Left lung (tissue), 14 donors: Measurements from ENCODE around the gene MON1A. TPM values are rescaled to one million over a fixed set of nuclear protein-coding genes. Genes with fewer than 3 reads are reported as not detected.

Source experiments
- ATAC-seq: fragments of 200-7000 bp; cut with Tn5 transposase; one replicate; pipeline ENCODE4 v1.9.1; 2020; ENCODE audit warnings: moderate library complexity
- DNase-seq, 4 donors: peaks; one replicate each; pipeline ENCODE4 v3.0.0-alpha.2; 2013 to 2020
- H3K27ac ChIP-seq, 2 donors: fragments of 200-600 bp; sonication (generic) in 1 of 2; one replicate each; pipeline versions ENCODE4 v1.5.0 to v1.8.0; 2020 to 2021
- H3K27me3 ChIP-seq, 2 donors: fragments of 200-600 bp; sonication (generic) in 1 of 2; one replicate each; pipeline versions ENCODE4 v1.5.0 to v1.8.0; 2020 to 2021
- H3K36me3 ChIP-seq, 2 donors: fragments of 200-600 bp; sonication (generic) in 1 of 2; one replicate each; pipeline versions ENCODE4 v1.5.0 to v1.8.0; 2020 to 2021
- H3K4me1 ChIP-seq, 2 donors: fragments of 200-600 bp; one replicate each; pipeline ENCODE4 v1.8.0; 2021
- H3K4me3 ChIP-seq, 2 donors: fragments of 200-600 bp; sonication (generic) in 1 of 2; one replicate each; pipeline versions ENCODE4 v1.5.0 to v1.8.0; 2020 to 2021; ENCODE audit warnings: mild to moderate bottlenecking in 1 of 2
- H3K9me3 ChIP-seq, 2 donors: fragments of 200-600 bp; sonication (generic) in 1 of 2; one replicate each; pipeline versions ENCODE4 v1.5.0 to v1.8.0; 2020 to 2021
- CTCF ChIP-seq, 2 donors: fragments of 200-600 bp; sonication (generic) in 1 of 2; IDR thresholded peaks; one replicate each; pipeline versions ENCODE4 v1.5.0 to v1.8.0; 2021; ENCODE audit warnings: antibody characterized with exemption in 2 of 2
- intact Hi-C, 2 donors: fragments of 100-400 bp; cut with DNase I; formaldehyde crosslinking; loops; one replicate each; pipeline versions ENCODE4 v1.11.2 to v1.14.2; 2022
- long read RNA-seq, 12 donors: library from polyadenylated mRNA in 2 of 12; unstranded in 2 of 12; transcript quantifications; one replicate each; pipeline ENCODE4 v2.0.0 and lab custom pipeline, GENCODE V29; 2019 to 2026
- polyA plus RNA-seq, 6 donors: library from polyadenylated mRNA; unstranded; fragments of 120-200 nt; gene quantifications; one replicate each; pipeline ENCODE4 v1.2.1, GENCODE V29; 2013; ENCODE audit not compliant: insufficient read length in 6 of 6
- total RNA-seq, 2 donors: library from RNA; stranded (reverse); fragmentation: NEBNext Ultra II Directional; extraction: Animal tissue kit (Norgen Biotek cat#: 25700); gene quantifications; one replicate each; pipeline ENCODE4 v1.2.1, GENCODE V29; 2021
- donor health status: DM: no; HTN: yes; CAD: no.
- donor health status: DM: no; HTN: no; CAD: no.

Gene MON1A
- total RNA-seq (10 to 100 TPM; 13.9 to 15.6 TPM), polyA plus RNA-seq (10 to 100 TPM in 5 of 6 donors, 1 to 10 TPM in 1; 8.5 to 15.0 (median 11.8) TPM)
- long read RNA-seq, donor 1, partial matches to known transcripts: 0 of 5 reads
- long read RNA-seq, donor 1, other reads (novel, unspliced or antisense): 0 of 5 reads
- long read RNA-seq, donor 2, partial matches to known transcripts: 0 of 5 reads
- long read RNA-seq, donor 2, other reads (novel, unspliced or antisense): 0 of 5 reads
- long read RNA-seq, donor 3, partial matches to known transcripts: 0 of 2 reads
- long read RNA-seq, donor 3, other reads (novel, unspliced or antisense): 0 of 2 reads
- long read RNA-seq, donor 4, transcript MON1A-201 (6 exons, 2,370 nt): major isoform, 6 of 7 reads
- long read RNA-seq, donor 4, partial matches to known transcripts: 1 of 7 reads
- long read RNA-seq, donor 4, other reads (novel, unspliced or antisense): 0 of 7 reads
- long read RNA-seq, donor 5, transcript MON1A-201 (6 exons, 2,370 nt): major isoform, 5 of 8 reads
- long read RNA-seq, donor 5, partial matches to known transcripts: 0 of 8 reads
- long read RNA-seq, donor 5, other reads (novel, unspliced or antisense): 0 of 8 reads
- long read RNA-seq, donor 6, partial matches to known transcripts: 0 of 1 reads
- long read RNA-seq, donor 6, other reads (novel, unspliced or antisense): 0 of 1 reads
- long read RNA-seq, donor 7, partial matches to known transcripts: 0 of 3 reads
- long read RNA-seq, donor 7, other reads (novel, unspliced or antisense): 0 of 3 reads
- long read RNA-seq, donor 8, partial matches to known transcripts: 0 of 4 reads
- long read RNA-seq, donor 8, other reads (novel, unspliced or antisense): 0 of 4 reads
- long read RNA-seq, donor 9: 0 reads
- long read RNA-seq, donor 10, partial matches to known transcripts: 0 of 3 reads
- long read RNA-seq, donor 10, other reads (novel, unspliced or antisense): 0 of 3 reads
- long read RNA-seq, donor 11, partial matches to known transcripts: 0 of 7 reads
- long read RNA-seq, donor 11, other reads (novel, unspliced or antisense): 0 of 7 reads
- long read RNA-seq, donor 12, transcript MON1A-201 (6 exons, 2,370 nt): major isoform, 5 of 31 reads
- long read RNA-seq, donor 12, partial matches to known transcripts: 24 of 31 reads
- long read RNA-seq, donor 12, other reads (novel, unspliced or antisense): 0 of 31 reads

DNA sequence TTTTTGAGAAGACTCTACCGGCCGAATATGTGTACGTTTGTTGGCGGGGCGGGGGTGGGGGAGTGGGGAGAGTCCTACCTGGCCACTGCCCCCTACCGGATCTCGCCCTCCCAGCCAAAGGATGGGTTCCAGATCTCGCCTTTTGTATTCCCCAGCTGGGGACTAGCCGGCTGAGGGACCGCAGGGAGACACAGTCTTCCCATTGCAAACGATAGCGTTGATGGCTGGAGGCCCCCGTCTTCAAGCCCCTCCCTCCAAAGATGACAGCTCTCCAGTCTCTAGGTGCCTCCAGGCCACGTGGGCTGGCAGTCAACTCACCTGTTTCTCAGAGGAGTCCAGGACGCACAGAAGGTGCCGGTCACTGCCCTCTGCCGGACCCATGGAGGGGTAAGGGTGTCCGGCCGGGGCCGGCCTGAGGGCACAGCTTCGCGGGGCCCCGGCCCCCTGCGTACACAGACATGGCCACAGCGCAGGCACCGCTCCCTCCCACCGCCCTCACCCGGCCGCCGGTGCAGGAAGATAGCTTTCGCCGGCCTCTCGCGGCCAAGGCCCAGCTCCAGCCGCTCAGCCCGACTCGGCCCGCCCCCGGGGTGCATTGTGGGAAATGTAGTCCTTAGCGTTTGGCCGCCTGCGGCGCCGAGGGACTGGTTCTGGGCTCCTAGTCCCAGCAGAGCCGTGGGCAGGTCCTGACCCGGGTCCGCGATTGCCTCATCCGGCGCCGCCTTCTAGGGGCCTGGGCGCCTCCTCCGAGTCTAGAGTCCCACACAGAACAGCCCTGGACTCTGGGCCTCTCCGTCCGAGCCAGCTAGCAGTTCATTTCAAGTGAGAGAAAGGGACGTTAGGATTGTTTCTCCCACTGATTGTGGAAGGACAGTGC, at the start of gene MON1A:
Gene MON1A, minus strand, starts transcription at position 521 of the 877 bp plus-strand sequence. CDS start 16,465 bp downstream, outside the sequence.
- Histone ChIP-seq H3K27me3 (no peaks in the 10 kb centered on the region), H3K4me1 (peaks cover 8 to 14% of the 10 kb centered on the region in 2 donors), H3K27ac (peak within 1 kb of the TSS; percentile 81 to 87), H3K36me3 (no peaks in the 10 kb centered on the region), H3K9me3 (no peaks in the 10 kb centered on the region), H3K4me3 (peak within 1 kb of the TSS; percentile 60 to 64)
- DNase-seq: peak; percentile 90 to 100 (median 94)
- ATAC-seq: peak; percentile 97
- intact Hi-C loops: no loop called here
- TF ChIP-seq CTCF (IDR thresholded peaks at IDR 0.05): peak in 1 of 2 donors; percentile 21

DNA sequence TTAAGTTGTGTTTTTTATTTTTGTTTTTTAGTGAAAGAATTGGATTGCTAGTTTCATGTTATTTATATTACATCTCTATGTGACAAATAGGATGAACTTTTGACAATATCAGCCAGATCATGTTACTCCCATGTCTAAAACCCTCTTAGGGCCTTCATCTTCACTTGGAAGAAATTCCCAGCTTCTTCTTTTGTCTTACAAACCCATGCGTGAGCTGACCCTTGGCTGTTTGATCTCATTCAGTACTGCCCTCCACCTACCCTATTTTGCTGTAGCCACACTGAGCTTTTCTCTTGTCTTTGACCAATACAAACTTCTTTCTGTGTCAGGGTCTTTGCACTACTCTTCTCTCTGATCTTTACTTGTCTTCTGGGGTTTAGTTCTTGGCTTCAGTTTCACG, 47.3 kb upstream of the MON1A start:
- Histone ChIP-seq H3K4me1 (no peaks in the 10 kb centered on the region), H3K9me3 (no peaks in the 10 kb centered on the region), H3K36me3 (peaks cover 0 to 71% of the 10 kb centered on the region in 2 donors), H3K27me3 (no peaks in the 10 kb centered on the region), H3K4me3 (no peak overlapping the region), H3K27ac (no peak overlapping the region)
- intact Hi-C loops: no loop called here
- no peak for ATAC-seq
- no peak for TF ChIP-seq CTCF (IDR thresholded peaks at IDR 0.05)
- DNase-seq: no peak

DNA sequence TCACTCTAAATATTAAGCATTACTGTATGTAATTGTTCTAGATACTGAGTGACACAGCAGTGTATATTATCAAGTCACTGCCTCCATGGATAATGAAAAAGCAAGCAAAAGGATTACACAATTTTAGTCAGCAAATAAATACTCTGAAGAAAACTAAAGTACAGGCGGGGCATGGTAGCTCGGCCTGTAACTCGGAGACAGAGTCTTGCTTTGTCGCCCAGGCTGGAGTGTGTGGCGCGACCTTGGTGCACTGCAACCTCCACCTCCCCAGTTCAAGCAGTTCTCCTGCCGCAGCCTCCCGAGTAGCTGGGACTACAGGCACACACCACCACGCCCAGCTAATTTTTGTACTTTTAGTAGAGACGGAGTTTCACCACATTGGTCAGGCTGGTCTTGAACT, 43.0 kb upstream of the MON1A start:
- Histone ChIP-seq H3K36me3 (peaks cover 0 to 58% of the 10 kb centered on the region in 2 donors), H3K27ac (no peak overlapping the region), H3K9me3 (no peaks in the 10 kb centered on the region), H3K4me3 (no peak overlapping the region), H3K27me3 (no peaks in the 10 kb centered on the region), H3K4me1 (no peaks in the 10 kb centered on the region)
- intact Hi-C loops: no loop called here
- peak; percentile 29 for ATAC-seq
- no peak for DNase-seq
- no peak for TF ChIP-seq CTCF (IDR thresholded peaks at IDR 0.05)

DNA sequence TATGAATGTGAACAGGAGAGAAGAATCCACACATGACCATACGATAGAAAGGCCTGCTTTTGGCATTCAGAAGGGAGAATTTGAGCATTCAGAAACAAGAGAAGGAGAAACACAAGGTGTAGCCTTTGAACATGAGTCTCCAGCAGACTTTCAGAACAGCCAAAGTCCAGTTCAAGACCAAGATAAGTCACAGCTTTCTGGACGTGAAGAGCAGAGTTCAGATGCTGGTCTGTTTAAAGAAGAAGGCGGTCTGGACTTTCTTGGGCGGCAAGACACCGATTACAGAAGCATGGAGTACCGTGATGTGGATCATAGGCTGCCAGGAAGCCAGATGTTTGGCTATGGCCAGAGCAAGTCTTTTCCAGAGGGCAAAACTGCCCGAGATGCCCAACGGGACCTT, 38.7 kb upstream of the MON1A start:
- ATAC-seq (no peak), DNase-seq (no peak)
- Histone ChIP-seq H3K9me3 (no peaks in the 10 kb centered on the region), H3K4me1 (no peaks in the 10 kb centered on the region), H3K4me3 (no peak overlapping the region), H3K36me3 (peaks cover 0 to 36% of the 10 kb centered on the region in 2 donors), H3K27ac (no peak overlapping the region), H3K27me3 (no peaks in the 10 kb centered on the region)
- intact Hi-C loops: no loop called here
- TF ChIP-seq CTCF (IDR thresholded peaks at IDR 0.05): no peak
